Stimulated activated CD4-positive, alpha-beta T cell treated with anti-CD3 and anti-CD28 coated beads, Interleukin-15, amount 100 ng/mL, for 48 hours (primary cell): ENCODE data around the gene LINS1.

ENCODE experiments used
- DNase-seq, 2 donors: peaks; one replicate each; pipeline ENCODE4 v3.0.0-alpha.2; 2020; ENCODE audit warnings: low read depth in 2 of 2

Gene LINS1

GRCh38 chr15:100559330-100559729 is 42.7 kb downstream of the LINS1 start:
- DNase-seq: no peak

DNA sequence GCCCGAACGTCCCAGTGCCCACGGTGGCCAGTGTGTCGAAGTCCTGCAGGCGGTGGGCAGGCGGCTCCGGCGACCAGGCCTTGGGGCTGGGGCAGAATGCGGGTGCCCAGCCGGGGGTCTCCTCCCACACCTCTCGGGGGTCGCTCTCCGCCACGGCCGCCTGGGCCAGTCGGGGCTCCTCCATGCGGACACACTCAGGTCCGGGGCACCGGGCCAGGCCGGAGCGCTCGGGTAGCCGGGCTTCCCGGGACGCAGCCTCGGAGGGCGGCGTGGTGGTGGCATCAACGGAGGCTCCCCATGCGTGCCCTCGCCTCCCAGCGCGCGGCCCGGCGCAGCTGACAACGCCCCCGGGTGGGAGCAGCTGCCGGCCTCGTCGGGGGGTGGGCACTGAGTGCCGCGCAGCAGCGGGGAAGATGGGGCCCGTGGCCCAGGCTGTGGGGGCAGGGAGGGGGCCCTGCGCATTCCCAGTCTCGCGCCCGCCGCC is 43.2 kb downstream of the LINS1 start:
- DNase-seq: no peak

DNA sequence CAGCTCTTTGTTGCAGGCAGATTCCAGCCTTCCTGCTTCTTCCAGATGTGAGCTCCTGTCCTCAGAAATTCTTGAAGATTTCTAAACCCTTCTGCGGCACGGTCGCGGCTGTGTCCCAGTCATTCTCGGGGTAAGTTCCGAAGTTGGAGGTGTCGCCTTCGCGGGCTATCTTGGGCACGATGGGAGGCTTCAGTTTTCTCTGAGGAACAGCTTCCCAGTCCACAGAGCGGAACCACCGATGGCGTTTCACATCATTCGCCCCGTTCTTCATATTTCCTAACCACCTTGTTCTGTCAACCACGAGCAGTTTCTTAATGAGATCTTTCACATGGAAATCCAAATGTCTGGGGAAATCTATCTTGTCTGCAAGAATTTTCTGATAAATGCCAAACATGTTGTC is 48.5 kb downstream of the LINS1 start:
- no peak for DNase-seq

GRCh38 chr15:100547961-100548360 is 54.0 kb downstream of the LINS1 start:
- no peak for DNase-seq

GRCh38 chr15:100544946-100545345 is 57.0 kb downstream of the LINS1 start:
- no peak for DNase-seq

GRCh38 chr15:100544338-100544841 is 57.6 kb downstream of the LINS1 start:
- DNase-seq: no peak

- DNase-seq: no peak
These were observed 59.7 kb downstream of the LINS1 start for GRCh38 chr15:100542290-100542689.

DNA sequence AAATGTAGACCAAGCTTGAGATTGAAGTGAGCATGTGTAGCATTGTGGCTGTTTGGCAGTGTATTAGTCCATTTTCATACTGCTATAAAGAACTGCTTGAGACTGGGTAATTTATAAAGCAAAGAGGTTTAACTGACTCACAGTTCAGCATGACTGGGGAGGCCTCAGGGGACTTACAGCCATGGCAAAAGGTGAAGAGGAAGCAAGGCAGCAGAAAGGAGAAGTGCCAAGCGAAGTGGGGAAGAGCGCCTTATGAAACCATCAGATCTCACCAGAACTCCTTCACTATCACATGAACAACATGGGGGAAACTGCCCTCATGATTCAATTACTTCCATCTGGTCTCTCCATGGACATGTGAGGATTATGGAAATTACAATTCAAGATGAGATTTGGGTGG is 64.7 kb downstream of the LINS1 start:
- no peak for DNase-seq

DNA sequence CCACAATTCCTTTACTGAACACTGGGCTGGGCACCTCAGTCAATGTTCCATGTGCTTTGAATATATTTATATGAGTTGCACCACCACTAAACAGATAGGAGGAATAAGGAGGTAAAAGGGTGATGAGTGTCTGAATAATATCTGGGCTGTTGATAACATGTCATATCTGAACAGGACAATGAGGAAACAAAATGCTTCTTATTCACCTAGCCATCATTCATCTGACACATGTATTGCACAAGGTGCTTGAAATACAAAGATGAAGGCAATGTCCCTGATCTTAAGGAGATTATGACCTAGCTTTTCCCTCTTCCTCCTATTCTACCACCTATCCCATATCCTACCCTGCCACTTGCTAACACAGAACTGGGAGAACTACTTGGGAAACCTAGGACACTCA is 65.3 kb downstream of the LINS1 start:
- no peak for DNase-seq

GRCh38 chr15:100533886-100534285 is 68.1 kb downstream of the LINS1 start:
- no peak for DNase-seq

- no peak for DNase-seq
These were observed 70.1 kb downstream of the LINS1 start for GRCh38 chr15:100531823-100532327.

- DNase-seq: no peak
These were observed 70.8 kb downstream of the LINS1 start for GRCh38 chr15:100531204-100531603.

DNA sequence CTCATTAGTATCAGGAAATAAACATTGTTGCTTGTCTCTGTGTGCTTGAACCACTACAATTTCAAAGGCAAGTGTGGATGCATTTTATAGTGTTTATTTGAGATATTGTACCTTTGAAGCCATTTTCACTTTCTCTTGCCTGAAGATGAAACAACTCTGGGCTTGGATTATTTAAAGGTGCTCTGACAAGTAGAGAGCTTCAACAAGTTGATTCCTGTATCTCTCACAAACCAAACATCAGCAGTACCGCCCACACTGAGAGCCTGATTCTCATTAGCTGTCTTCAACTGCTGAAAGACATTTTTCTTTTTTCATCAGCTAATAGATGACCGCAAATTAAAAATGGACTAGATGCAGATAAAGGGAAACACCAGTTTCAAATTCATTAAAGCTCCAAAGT is 72.4 kb downstream of the LINS1 start:
- no peak for DNase-seq

DNA sequence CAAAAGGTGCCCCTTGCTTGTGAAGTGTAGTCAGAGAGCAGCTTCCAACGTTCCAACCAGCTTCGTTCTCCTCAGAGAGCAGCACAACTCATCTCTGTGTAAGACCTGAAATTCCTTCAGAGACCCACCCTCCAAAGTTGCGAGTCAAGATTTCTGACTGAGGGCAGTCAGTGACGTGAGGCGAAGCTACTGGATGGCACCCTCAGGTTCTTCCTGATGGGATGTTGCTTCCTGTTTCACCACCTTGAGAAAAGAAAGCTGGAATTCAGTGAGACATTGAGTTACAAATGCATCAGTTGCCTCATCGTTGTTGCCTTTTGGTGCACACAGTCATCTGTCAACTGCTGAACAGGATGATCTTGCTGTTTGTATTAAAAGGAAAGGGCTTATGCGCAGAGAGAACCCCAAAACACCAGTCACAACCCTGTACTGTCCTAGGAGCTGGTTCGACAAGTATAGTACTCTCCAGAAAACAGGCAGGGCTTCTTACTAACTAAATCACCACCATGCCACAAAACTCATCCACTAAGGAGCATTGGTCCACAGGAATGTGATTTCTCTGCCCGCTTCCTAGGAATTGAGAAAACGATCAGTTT is 73.1 kb downstream of the LINS1 start, which contains the start of gene CERS3:
Gene CERS3 (minus strand): TSS at position 118 of the 596 bp plus-strand sequence. CDS start 27,101 bp downstream, outside the sequence.
- DNase-seq: no peak

- no peak for DNase-seq
These were observed 75.9 kb downstream of the LINS1 start for GRCh38 chr15:100526027-100526481.

GRCh38 chr15:100525436-100525835 is 76.5 kb downstream of the LINS1 start:
- DNase-seq: no peak

- DNase-seq: no peak
These were observed 77.7 kb downstream of the LINS1 start for GRCh38 chr15:100524326-100524725.

DNA sequence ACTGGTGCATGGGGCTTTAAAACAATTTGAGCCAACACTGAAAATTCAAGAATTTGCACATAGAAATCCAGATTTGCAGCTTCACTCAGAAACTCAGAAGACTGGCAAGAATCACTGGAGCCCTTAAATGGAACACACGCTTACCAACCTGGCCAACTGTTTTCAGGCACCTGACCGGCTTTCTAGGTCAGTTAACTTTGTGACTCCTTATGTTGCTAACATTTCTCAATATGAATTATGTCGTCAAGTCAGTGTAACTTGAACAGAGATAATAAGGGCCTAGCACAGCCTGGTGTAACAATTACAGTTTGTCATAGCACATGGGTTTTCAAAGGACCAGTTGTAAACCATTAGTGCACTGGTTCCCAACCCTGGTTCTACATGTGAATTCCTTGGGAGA is 80.1 kb downstream of the LINS1 start:
- no peak for DNase-seq

DNA sequence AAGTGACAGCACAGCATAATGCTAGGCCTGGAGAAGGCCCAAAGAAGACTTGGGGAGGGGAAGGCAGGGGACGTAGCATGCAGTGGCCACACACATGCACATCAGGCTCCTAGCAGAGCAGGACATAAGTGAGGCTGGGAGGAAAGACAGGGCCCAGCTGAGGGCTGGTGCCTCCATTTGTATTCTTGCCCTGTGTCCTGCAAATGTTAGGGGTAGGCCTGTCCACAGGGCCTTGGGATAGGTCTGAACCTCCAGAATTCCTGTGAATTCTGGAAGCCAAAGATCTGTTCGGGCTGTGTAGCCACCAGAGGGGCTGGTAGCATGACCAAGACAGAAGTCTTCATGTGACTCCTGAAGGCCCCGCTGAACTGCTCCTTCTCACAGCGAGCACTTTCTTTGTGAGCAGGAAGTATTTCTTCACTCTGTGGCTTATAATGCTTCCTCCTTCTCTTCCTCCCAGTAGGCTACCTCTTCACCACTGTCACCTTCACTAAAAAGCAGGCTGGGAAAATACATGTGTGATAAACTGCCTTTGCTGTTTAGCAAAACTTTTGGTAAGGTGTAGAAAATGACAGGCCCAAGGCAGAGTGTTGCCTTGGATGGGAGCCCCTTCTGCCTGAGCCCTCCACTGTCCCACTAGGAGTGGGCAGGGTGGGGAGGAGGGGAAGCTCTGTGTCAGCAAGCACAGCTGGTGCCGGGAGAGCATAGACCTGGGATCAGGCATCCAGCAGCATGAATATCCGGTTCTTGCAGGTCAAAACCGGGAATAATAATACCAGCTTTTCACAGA is 81.7 kb downstream of the LINS1 start:
- no peak for DNase-seq

DNA sequence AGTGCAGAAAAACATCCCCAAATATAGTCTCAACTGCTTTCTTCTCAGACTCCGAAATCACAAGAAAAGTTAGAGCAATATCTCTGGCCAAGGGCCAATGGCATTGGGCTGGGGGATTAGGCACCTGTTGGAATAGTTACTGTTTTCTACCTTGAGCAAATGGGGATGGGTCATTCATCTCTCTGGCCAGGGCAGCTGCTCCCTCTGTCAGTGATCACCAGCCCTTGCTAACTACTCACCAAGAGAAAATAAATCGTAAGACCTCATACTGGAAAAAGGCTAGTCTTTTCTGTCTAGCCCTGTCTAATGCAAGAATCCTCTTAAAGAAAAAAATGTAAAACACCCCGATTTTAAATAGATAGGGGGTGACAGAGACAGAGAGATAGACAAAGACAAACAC is 84.1 kb downstream of the LINS1 start:
- DNase-seq: no peak
